KMS-11 (cell line): ENCODE results near the gene WFDC1.

Source experiments
- H2AFZ ChIP-seq: fragments of 200-600 bp; sonication (generic); 2 replicates; pipeline ENCODE4 v1.6.1; 2016; ENCODE audit warnings: antibody characterized with exemption, mixed run types, low read depth
- H3K27ac ChIP-seq: fragments of 200-600 bp; sonication (generic); 2 replicates; pipeline ENCODE4 v1.6.1; 2016; ENCODE audit warnings: mild to moderate bottlenecking, mixed run types
- H3K27me3 ChIP-seq: fragments of 200-600 bp; sonication (generic); 2 replicates; pipeline ENCODE4 v1.6.1; 2017; ENCODE audit warnings: mild to moderate bottlenecking, low read depth, mixed run types, moderate library complexity; ENCODE audit not compliant: insufficient read depth
- H3K36me3 ChIP-seq: fragments of 200-600 bp; sonication (generic); 2 replicates; pipeline ENCODE4 v1.6.1; 2017; ENCODE audit warnings: mild to moderate bottlenecking, mixed run types; ENCODE audit not compliant: insufficient read depth
- H3K4me1 ChIP-seq: fragments of 200-600 bp; sonication (generic); 2 replicates; pipeline ENCODE4 v1.6.1; 2016; ENCODE audit warnings: mild to moderate bottlenecking, low read depth, mixed run types; ENCODE audit not compliant: poor library complexity, severe bottlenecking
- H3K4me2 ChIP-seq: fragments of 200-600 bp; sonication (generic); 2 replicates; pipeline ENCODE4 v1.7.0; 2016; ENCODE audit warnings: mild to moderate bottlenecking, mixed run types
- H3K4me3 ChIP-seq: fragments of 200-600 bp; sonication (generic); IDR thresholded peaks from 2 replicates; pipeline ENCODE4 v1.6.1; 2017; ENCODE audit warnings: low read depth, low read length, mixed read lengths; ENCODE audit not compliant: insufficient read depth
- H3K79me2 ChIP-seq: fragments of 200-600 bp; sonication (generic); 2 replicates; pipeline ENCODE4 v1.6.1; 2016; ENCODE audit warnings: low read depth, mixed run types; ENCODE audit not compliant: insufficient read depth
- H3K9ac ChIP-seq: fragments of 200-600 bp; sonication (generic); 2 replicates; pipeline ENCODE4 v1.6.1; 2016; ENCODE audit warnings: mild to moderate bottlenecking, mixed run types
- H4K20me1 ChIP-seq: fragments of 200-600 bp; sonication (generic); 2 replicates; pipeline ENCODE4 v1.6.1; 2016; ENCODE audit warnings: mild to moderate bottlenecking, mixed run types; ENCODE audit not compliant: insufficient read depth
- CTCF ChIP-seq: fragments of 200-600 bp; sonication (generic); conservative IDR thresholded peaks from 2 replicates; pipeline ENCODE4 v1.6.1; 2017; ENCODE audit warnings: low read depth, mild to moderate bottlenecking, antibody characterized with exemption, low read length, moderate library complexity, mixed read lengths

The WFDC1 gene

GRCh38 chr16:84271866-84272265, 22.8 kb upstream of the WFDC1 start:
- TF ChIP-seq CTCF: no peak
- H3K9ac ChIP-seq: no peak overlapping the region
- no peak overlapping the region for H3K4me2 ChIP-seq
- H3K27ac ChIP-seq: no peak overlapping the region
- H2AFZ ChIP-seq: no peak overlapping the region
- no peaks in the 10 kb centered on the region for H3K36me3 ChIP-seq
- H3K27me3 ChIP-seq: peaks cover 33% of the 10 kb centered on the region; the same call in 1 of the 2 replicates
- H3K4me1 ChIP-seq: no peaks in the 10 kb centered on the region
- H4K20me1 ChIP-seq: no peaks in the 10 kb centered on the region
- H3K79me2 ChIP-seq: no peaks in the 10 kb centered on the region
- H3K4me3 ChIP-seq: no peak overlapping the region

- Histone ChIP-seq H3K4me3 (no peak overlapping the region), H3K27ac (no peak overlapping the region), H3K4me1 (no peaks in the 10 kb centered on the region), H3K4me2 (no peak overlapping the region), H4K20me1 (no peaks in the 10 kb centered on the region), H2AFZ (no peak overlapping the region), H3K36me3 (no peaks in the 10 kb centered on the region), H3K9ac (no peak overlapping the region), H3K27me3 (peaks cover 41% of the 10 kb centered on the region; the same call in 1 of the 2 replicates), H3K79me2 (no peaks in the 10 kb centered on the region)
- TF ChIP-seq CTCF: no peak
Observed at GRCh38 chr16:84272740-84273320, 21.8 kb upstream of the WFDC1 start.

GRCh38 chr16:84274515-84274914, 20.2 kb upstream of the WFDC1 start:
- TF ChIP-seq CTCF: no peak
- no peak overlapping the region for H3K9ac ChIP-seq
- no peaks in the 10 kb centered on the region for H3K4me1 ChIP-seq

GRCh38 chr16:84275585-84276151, 19.0 kb upstream of the WFDC1 start:
- H3K4me3 ChIP-seq: no peak overlapping the region
- no peak for TF ChIP-seq CTCF
- H3K9ac ChIP-seq: no peak overlapping the region
- no peaks in the 10 kb centered on the region for H4K20me1 ChIP-seq
- no peaks in the 10 kb centered on the region for H3K36me3 ChIP-seq
- peaks cover 56% of the 10 kb centered on the region; the same call in 1 of the 2 replicates for H3K27me3 ChIP-seq
- no peaks in the 10 kb centered on the region for H3K4me1 ChIP-seq
- no peaks in the 10 kb centered on the region for H3K79me2 ChIP-seq
- no peak overlapping the region for H2AFZ ChIP-seq
- no peak overlapping the region for H3K27ac ChIP-seq
- H3K4me2 ChIP-seq: no peak overlapping the region

More at GRCh38 chr16:84274515-84274914, 20.2 kb upstream of the WFDC1 start:
- Histone ChIP-seq H2AFZ (no peak overlapping the region), H3K27me3 (peaks cover 45% of the 10 kb centered on the region; the same call in 1 of the 2 replicates), H3K79me2 (no peaks in the 10 kb centered on the region), H3K27ac (no peak overlapping the region), H3K36me3 (no peaks in the 10 kb centered on the region), H3K4me2 (no peak overlapping the region), H3K4me3 (no peak overlapping the region), H4K20me1 (no peaks in the 10 kb centered on the region)
